MM.1S (cell line): ENCODE data around the gene PRLH.

ENCODE experiments used
- EZH2phosphoT487 ChIP-seq: fragments of 300-600 bp; sonication (generic); IDR thresholded peaks from 2 replicates; pipeline ENCODE4 v1.6.1; 2018; ENCODE audit warnings: antibody characterized with exemption, low read length
- TF ChIP-seq, protein P1 (sequence below): fragments of 300-600 bp; sonication (generic); IDR thresholded peaks from 2 replicates; pipeline ENCODE4 v1.5.1; 2016; ENCODE audit warnings: antibody characterized with exemption, low read length, mixed read lengths

DNA sequence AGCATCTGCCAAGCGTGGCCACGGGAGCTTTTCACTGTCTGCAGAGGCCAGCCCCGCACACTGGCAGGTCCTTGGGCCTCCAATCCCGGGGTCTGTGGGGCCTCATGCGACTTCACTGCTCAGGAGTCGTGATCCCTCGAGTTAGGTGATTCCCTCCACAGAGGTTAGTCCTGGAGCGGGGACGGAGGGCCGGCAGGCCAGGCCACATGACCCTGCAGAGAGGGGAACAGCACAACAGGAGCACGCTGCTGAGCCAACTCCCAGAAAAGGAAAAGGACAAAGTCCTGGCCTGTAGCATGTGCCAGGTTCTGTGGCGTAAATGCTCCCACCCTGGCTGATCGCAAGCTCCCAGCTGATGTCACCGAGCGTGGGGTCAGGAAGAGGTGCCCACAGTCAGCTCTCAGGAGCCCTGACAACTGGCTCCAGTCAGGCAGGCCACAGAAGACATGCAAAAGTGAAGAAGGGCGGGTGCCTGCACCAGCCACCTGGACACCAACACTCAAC lies 15.3 kb upstream of the PRLH start:
- TF ChIP-seq, protein P1, sequence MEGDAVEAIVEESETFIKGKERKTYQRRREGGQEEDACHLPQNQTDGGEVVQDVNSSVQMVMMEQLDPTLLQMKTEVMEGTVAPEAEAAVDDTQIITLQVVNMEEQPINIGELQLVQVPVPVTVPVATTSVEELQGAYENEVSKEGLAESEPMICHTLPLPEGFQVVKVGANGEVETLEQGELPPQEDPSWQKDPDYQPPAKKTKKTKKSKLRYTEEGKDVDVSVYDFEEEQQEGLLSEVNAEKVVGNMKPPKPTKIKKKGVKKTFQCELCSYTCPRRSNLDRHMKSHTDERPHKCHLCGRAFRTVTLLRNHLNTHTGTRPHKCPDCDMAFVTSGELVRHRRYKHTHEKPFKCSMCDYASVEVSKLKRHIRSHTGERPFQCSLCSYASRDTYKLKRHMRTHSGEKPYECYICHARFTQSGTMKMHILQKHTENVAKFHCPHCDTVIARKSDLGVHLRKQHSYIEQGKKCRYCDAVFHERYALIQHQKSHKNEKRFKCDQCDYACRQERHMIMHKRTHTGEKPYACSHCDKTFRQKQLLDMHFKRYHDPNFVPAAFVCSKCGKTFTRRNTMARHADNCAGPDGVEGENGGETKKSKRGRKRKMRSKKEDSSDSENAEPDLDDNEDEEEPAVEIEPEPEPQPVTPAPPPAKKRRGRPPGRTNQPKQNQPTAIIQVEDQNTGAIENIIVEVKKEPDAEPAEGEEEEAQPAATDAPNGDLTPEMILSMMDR = no peak
- no peak for TF ChIP-seq EZH2phosphoT487
